K562 (cell line): ENCODE data around the gene F11R. TPM values are rescaled to one million over a fixed set of nuclear protein-coding genes. Genes with fewer than 3 reads are reported as not detected.
"Not testable (repeated sequence)": the region's sequence is repeated elsewhere in the genome, so short reads cannot be mapped to it uniquely, and the experiment has no call there.

Experiments
- ATAC-seq: fragments of 200-7000 bp; cut with Tn5 transposase; 3 replicates; pipeline ENCODE4 v1.9.1; 2020; ENCODE audit warnings: moderate library complexity
- BruUV-seq: library from RNA; stranded (reverse); fragments of 400-500 nt; replicated peaks from 2 replicates; lab custom pipeline; 2021; lab: Mats Ljungman, UMichigan
- CTCF ChIA-PET: fragments of 300-600 bp; formaldehyde crosslinking; extraction: SDS; loops from one replicate; lab custom pipeline; 2021; ENCODE audit warnings: low intra/inter-chr PET ratio; lab: Yijun Ruan, JAX
- POLR2A ChIA-PET: fragments of 300-600, 350-650 bp; sonication (Branson Sonifier 250); formaldehyde crosslinking; extraction: SDS; loops from one replicate; lab custom pipeline; 2021; ENCODE audit warnings: antibody characterized with exemption, inconsistent platforms; lab: Yijun Ruan, JAX
- DNase-seq, 4 experiments: peaks; one replicate each; pipeline versions ENCODE4 v3.0.0 to v3.0.0-alpha.2; 2011 to 2018; ENCODE audit warnings: low spot score in 3 of 4, mixed read lengths in 3 of 4; ENCODE audit errors: extremely low read depth in 1 of 4
- FAIRE-seq: peaks from 2 replicates; lab custom pipeline; 2011; peaks lifted over from hg19 to GRCh38; lab: Jason Lieb, UNC
- H2AFZ ChIP-seq: 2 replicates; pipeline ENCODE4 v1.6.0; 2011; ENCODE audit warnings: low read depth, low read length, control low read depth, inconsistent platforms
- H3K27ac ChIP-seq: fragments of 200-600 bp; 3 replicates; pipeline ENCODE4 v1.8.0; 2011; ENCODE audit warnings: low read depth, mild to moderate bottlenecking, control low read depth, inconsistent platforms, low read length, moderate library complexity, mixed read lengths; ENCODE audit errors: extremely low read depth
- H3K27me3 ChIP-seq, 2 experiments: fragments of 300-600 bp in 1 of 2; 2 replicates in 1 of 2; 3 replicates in 1 of 2; pipeline versions ENCODE4 v1.6.0 to v1.8.0; 2011; ENCODE audit warnings: inconsistent platforms in 2 of 2, low read length in 2 of 2, mild to moderate bottlenecking in 1 of 2, mixed read lengths in 1 of 2, moderate library complexity in 1 of 2; ENCODE audit not compliant: control insufficient read depth in 2 of 2, insufficient read depth in 2 of 2
- H3K36me3 ChIP-seq: fragments of 300-600 bp; 3 replicates; pipeline ENCODE4 v1.8.0; 2011; ENCODE audit warnings: mild to moderate bottlenecking, low read length, inconsistent platforms; ENCODE audit not compliant: control insufficient read depth, insufficient read depth
- H3K4me1 ChIP-seq, 2 experiments: fragments of 200-600 bp in 1 of 2; replicated peaks in 1 of 2; 2 replicates in 1 of 2; 3 replicates in 1 of 2; pipeline versions ENCODE4 v1.5.1 to v1.8.0; 2011; ENCODE audit warnings: inconsistent platforms in 2 of 2, low read length in 2 of 2, mild to moderate bottlenecking in 1 of 2, mixed read lengths in 1 of 2, moderate library complexity in 1 of 2; ENCODE audit not compliant: control insufficient read depth in 2 of 2, insufficient read depth in 2 of 2
- H3K4me2 ChIP-seq: 2 replicates; pipeline ENCODE4 v1.6.1; 2011; ENCODE audit warnings: low read length, control low read depth, inconsistent platforms, mixed read lengths; ENCODE audit not compliant: insufficient read depth
- H3K4me3 ChIP-seq: fragments of 200-600 bp; sonication (generic), shearing (Covaris generic); 2 replicates; pipeline ENCODE4 v1.5.1; 2016; ENCODE audit warnings: control low read depth, inconsistent platforms
- H3K79me2 ChIP-seq: fragments of 200-600 bp; 3 replicates; pipeline ENCODE4 v1.8.0; 2011; ENCODE audit warnings: low read length, inconsistent platforms; ENCODE audit not compliant: control insufficient read depth, insufficient read depth
- H3K9ac ChIP-seq, 2 experiments: 2 replicates each; pipeline versions ENCODE4 v1.6.0 to v1.6.1; 2011; ENCODE audit warnings: low read depth in 2 of 2, low read length in 2 of 2, control low read depth in 1 of 2, inconsistent platforms in 1 of 2, mild to moderate bottlenecking in 1 of 2, mixed read lengths in 1 of 2; ENCODE audit not compliant: insufficient read depth in 1 of 2
- H3K9me1 ChIP-seq: one replicate; pipeline ENCODE4 v1.6.0; 2011; ENCODE audit warnings: inconsistent platforms, mild to moderate bottlenecking, low read length, moderate library complexity; ENCODE audit not compliant: control insufficient read depth, insufficient read depth
- H3K9me3 ChIP-seq: replicated peaks from 2 replicates; pipeline ENCODE4 v1.5.1; 2011; ENCODE audit warnings: low read depth, low read length, inconsistent platforms; ENCODE audit not compliant: control insufficient read depth, insufficient read depth
- H4K20me1 ChIP-seq: replicated peaks from 2 replicates; pipeline ENCODE4 v1.6.1; 2011; ENCODE audit warnings: low read length, inconsistent platforms, mixed read lengths; ENCODE audit not compliant: control insufficient read depth, insufficient read depth
- NR2C2 ChIP-seq, 2 experiments: fragments of 200-800 bp in 1 of 2; sonication (Bioruptor generic) in 1 of 2; sonication (generic) in 1 of 2; formaldehyde crosslinking in 1 of 2; IDR thresholded peaks; 2 replicates each; pipeline versions ENCODE4 v1.6.1 to v1.8.0; 2016 to 2022; ENCODE audit warnings: mild to moderate bottlenecking in 1 of 2, missing compliant biosample characterization in 1 of 2, missing genetic modification characterization in 1 of 2, missing genetic modification reagents in 1 of 2
- ZNF589 ChIP-seq: fragments of 200-800 bp; sonication (Bioruptor generic); IDR thresholded peaks from 2 replicates; pipeline ENCODE4 v1.6.1; 2016; ENCODE audit warnings: low read depth, missing genetic modification characterization, missing compliant biosample characterization
- WGBS: fragments of 100-300 bp; shearing (Covaris generic); methylation state at CpG from one replicate; pipeline ENCODE4 v1.1.6; 2016; ENCODE audit warnings: low coverage, mixed read lengths; ENCODE audit not compliant: insufficient coverage; ENCODE audit errors: missing lambda C conversion rate; 5-methylcytosine and 5-hydroxymethylcytosine counted together
- in situ Hi-C: fragments of 300-500 bp; cut with MboI; formaldehyde crosslinking; loops from 4 replicates; pipeline ENCODE4 v1.15.0; 2018; ENCODE audit warnings: inconsistent platforms, mixed read lengths
- intact Hi-C: fragments of 100-400 bp; cut with micrococcal nuclease; formaldehyde crosslinking; loops from 2 replicates; pipeline ENCODE4 v1.14.2; 2022
- polyA plus RNA-seq, 8 experiments: library from polyadenylated mRNA; depleted of rRNA in 4 of 8; stranded (reverse) in 5 of 8; unstranded in 3 of 8; fragments of >200 nt; fragmentation: Nextera tagmentation in 2 of 8; fragmentation: Illumina TruSeq in 1 of 8; extraction: Ambion mirVana in 2 of 8; extraction: Trizol in 1 of 8; gene quantifications; 2 replicates each; pipeline versions ENCODE4 v1.2.1 to v1.2.3, GENCODE V29; 2011 to 2014; ENCODE audit warnings: inconsistent platforms in 1 of 8, missing spikeins in 1 of 8
- total RNA-seq, 7 experiments: library from RNA; depleted of rRNA in 6 of 7; stranded (reverse); fragments of >200 nt in 6 of 7; fragmentation: Illumina TruSeq in 2 of 7; extraction: Trizol in 2 of 7; gene quantifications; 2 replicates each; pipeline versions ENCODE4 v1.2.1 to v1.2.3, GENCODE V29; 2011 to 2021; ENCODE audit warnings: low replicate concordance in 1 of 7
- TF ChIP-seq, protein P1 (sequence below): fragments of 200-800 bp; sonication (Bioruptor generic); IDR thresholded peaks from 2 replicates; pipeline ENCODE4 v1.6.1; 2017; ENCODE audit warnings: missing genetic modification characterization, missing compliant biosample characterization

Gene F11R
- total and polyA plus RNA-seq, 9 of the 15 experiments (the other 6 are each of a cell fraction or from before 2014, with no cell fraction given): 27.4 to 187 (median 52.5) TPM

DNA sequence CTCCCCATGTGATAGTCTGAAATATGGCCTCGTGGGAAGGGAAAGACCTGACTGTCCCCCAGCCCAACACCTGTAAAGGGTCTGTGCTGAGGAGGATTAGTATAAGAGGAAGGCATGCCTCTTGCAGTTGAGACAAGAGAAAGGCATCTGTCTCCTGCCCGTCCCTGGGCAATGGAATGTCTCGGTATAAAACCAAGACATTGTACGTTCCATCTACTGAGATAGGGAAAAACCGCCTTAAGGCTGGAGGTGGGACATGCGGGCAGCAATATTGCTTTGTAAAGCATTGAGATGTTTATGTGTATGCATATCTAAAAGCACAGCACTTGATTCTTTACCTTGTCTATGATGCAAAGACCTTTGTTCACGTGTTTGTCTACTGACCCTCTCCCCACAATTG lies 3.8 kb downstream of the F11R start:
- H3K4me2 ChIP-seq; DNase-seq; CTCF ChIA-PET; in situ Hi-C loops; ATAC-seq; H3K27me3 ChIP-seq; FAIRE-seq; H3K9me1 ChIP-seq; H3K4me3 ChIP-seq; BruUV-seq; intact Hi-C loops; H3K9ac ChIP-seq; H3K9me3 ChIP-seq; H2AFZ ChIP-seq; TF ChIP-seq NR2C2 (CRISPR knock-in tag; IDR thresholded peaks at IDR 0.05): not testable (repeated sequence)
- Histone ChIP-seq H3K27ac (peak overlapping the region; percentile 29; the same call in 2 of the 3 replicates), H3K4me1 (peaks cover 39 to 47% of the 10 kb centered on the region in 2 experiments)
- POLR2A ChIA-PET: interaction anchor here (1.0 kb wide), 1 partner anchor 10 kb away, joined by 6 read pairs; no protein-coding TSS in a partner anchor
- WGBS: 41% methylated on average over 6 of the region's 7 CpGs
- TF ChIP-seq, protein P1, sequence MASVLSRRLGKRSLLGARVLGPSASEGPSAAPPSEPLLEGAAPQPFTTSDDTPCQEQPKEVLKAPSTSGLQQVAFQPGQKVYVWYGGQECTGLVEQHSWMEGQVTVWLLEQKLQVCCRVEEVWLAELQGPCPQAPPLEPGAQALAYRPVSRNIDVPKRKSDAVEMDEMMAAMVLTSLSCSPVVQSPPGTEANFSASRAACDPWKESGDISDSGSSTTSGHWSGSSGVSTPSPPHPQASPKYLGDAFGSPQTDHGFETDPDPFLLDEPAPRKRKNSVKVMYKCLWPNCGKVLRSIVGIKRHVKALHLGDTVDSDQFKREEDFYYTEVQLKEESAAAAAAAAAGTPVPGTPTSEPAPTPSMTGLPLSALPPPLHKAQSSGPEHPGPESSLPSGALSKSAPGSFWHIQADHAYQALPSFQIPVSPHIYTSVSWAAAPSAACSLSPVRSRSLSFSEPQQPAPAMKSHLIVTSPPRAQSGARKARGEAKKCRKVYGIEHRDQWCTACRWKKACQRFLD (CRISPR knock-in tag): peak; percentile 79; the same call in 1 of the 2 replicates
- TF ChIP-seq ZNF589 (CRISPR knock-in tag) (0 out of 2 replicates have a peak, but pooled peaks have one; percentile 41), NR2C2 (tag; IDR thresholded peaks at IDR 0.05) (0 out of 2 replicates have a peak, but pooled peaks have one; percentile 13)
- TF ChIP-seq, all 486 proteins: peak for 3; not testable (repeated sequence) for 483
- H3K36me3 ChIP-seq, H4K20me1 ChIP-seq: not testable (repeated sequence)
- H3K79me2 ChIP-seq: peaks cover 77% of the 10 kb centered on the region
